Anterior cingulate cortex (tissue), 58 donors: ENCODE data around the gene GNG3.

ENCODE experiments used
- DNase-seq, 58 donors: peaks; one replicate each; lab custom pipeline; 2025; lab: John Stamatoyannopoulos, UW

GNG3 gene

GRCh38 chr11:62752994-62753735 lies 45.7 kb downstream of the GNG3 start:
- no peak for DNase-seq

DNA sequence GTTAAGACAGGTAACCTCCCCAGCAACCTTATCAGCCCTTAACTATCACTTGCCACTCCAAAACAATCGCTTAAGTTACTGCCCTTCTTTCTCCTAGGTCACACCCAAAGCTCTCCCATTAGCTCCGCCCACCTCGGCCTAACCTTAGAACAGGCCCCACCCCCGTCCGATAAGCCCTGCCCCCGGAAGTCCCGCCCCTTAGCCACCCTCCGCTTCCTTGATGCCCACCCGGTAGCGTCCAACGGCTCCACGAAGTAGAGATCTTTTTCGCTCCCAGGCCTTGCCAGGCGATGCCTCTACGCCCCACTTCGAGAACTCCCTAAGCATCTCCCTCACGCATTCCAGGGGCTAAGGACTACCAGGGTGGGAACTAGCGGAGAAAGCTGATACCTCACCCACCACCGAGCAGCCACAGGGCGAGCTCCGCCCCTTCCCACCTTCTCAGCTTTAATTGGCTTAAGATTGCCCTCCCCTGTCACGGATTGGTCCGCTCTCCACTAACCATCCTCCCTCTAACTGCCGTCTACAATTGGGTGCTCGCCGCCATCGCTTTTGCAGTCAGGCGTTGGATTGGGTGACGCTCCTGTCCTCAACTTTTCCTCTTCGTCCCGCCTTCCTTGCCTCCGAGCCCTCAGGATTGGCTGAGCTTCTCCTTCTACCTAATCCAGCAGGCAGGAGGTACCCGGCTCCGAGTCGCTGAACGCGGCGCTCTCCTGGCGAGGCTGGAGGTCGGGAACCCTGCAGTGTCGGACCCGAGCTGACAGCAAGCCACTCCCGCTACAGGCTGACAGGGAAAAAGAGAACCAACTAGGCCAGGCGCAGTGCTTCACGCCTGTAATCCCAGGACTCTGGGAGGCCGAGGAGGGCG lies 46.5 kb downstream of the GNG3 start, which contains the start of gene ZBTB3:
ZBTB3 (minus strand) TSS at position 425 of the 868 bp plus-strand sequence. CDS start 496 bp downstream, outside the sequence.
- DNase-seq = peak; percentile 77 to 100 (median 98)

DNA sequence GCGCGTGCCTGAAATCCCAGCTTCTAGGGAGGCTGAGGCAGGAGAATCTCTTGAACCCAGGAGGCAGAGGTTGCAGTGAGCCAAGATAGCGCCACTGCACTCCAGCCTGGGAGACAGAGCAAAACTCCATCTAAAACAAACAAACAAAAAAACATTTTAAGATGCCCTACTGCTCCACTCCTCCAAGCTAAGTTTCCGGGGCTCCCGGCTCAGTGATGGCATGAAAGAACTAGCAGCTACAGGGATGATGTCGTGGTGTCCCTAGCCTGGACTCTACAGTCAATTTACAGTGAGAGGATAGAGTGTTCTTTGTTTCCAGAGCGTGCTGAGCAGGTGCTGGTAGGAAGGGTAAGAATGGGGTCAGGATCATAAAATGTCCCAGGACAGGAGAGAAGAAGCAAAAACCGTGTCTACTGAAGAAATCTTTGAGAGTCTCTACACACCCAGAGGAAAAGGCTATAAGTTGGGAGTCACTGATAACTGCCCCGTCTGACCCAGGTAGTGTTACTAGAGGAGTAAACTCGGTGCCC lies 47.7 kb downstream of the GNG3 start:
- DNase-seq = peak in 2 of 58 donors; percentile 5 to 10

GRCh38 chr11:62757846-62758788 lies 50.6 kb downstream of the GNG3 start:
- DNase-seq = no peak
